Activated CD8-positive, alpha-beta memory T cell treated with anti-CD3 and anti-CD28 coated beads for 36 hours (primary cell): ENCODE measurements around the gene KNOP1. TPM values are rescaled to one million over a fixed set of nuclear protein-coding genes. Genes with fewer than 3 reads are reported as not detected.

ENCODE experiments used
- CTCF ChIA-PET: fragments of 350-600 bp; sonication (Branson Sonifier 250); formaldehyde crosslinking; loops from one replicate; lab custom pipeline; 2021; ENCODE audit warnings: antibody characterized with exemption; lab: Charles Lee
- POLR2A ChIA-PET: fragments of 350-600 bp; sonication (Branson Sonifier 250); formaldehyde crosslinking; loops from one replicate; lab custom pipeline; 2021; ENCODE audit warnings: antibody characterized with exemption; lab: Charles Lee
- total RNA-seq, 2 experiments: library from RNA; stranded (reverse); gene quantifications; one replicate each; pipeline ENCODE4 v1.2.3, GENCODE V29; 2021

The KNOP1 gene
- total RNA-seq, 2 experiments from 2014 or later, result 32.1 to 33.9 TPM

DNA sequence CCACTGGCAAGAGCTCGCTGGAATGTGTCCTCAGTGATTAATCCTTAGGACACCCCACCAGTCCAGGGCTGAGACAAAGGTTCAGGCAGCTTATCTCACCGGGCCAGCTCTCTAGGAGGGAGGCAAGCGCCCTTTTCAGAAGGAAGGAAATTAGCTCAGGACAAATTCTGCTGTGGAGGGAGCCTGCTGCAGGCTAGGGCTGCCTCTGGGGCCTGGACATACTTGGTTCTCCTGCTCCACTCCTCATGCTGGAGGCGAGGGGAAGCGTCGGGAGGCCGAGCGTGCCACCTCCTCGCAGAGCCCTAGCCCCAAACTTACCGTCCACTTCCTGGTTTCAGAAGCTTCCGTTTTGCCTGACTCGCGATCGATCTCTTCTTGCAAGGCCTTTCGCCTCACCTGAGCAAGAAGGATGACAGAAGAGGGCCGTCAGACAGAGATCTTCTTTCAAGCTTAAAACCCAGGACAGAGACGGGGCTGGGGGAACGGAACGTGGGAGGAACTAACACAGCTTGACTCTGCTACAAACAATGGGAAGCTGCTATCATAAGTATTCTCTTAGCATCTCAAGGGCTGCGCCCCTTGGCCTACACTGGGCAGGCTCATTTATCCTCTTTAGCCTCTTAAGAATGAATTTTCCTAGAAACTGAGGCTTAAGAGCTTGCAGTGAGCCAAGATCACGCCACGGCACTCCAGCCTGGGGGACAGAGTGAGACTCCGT lies 7.7 kb downstream of the KNOP1 start:
- CTCF ChIA-PET, result no interaction called here
- POLR2A ChIA-PET, result no interaction called here

DNA sequence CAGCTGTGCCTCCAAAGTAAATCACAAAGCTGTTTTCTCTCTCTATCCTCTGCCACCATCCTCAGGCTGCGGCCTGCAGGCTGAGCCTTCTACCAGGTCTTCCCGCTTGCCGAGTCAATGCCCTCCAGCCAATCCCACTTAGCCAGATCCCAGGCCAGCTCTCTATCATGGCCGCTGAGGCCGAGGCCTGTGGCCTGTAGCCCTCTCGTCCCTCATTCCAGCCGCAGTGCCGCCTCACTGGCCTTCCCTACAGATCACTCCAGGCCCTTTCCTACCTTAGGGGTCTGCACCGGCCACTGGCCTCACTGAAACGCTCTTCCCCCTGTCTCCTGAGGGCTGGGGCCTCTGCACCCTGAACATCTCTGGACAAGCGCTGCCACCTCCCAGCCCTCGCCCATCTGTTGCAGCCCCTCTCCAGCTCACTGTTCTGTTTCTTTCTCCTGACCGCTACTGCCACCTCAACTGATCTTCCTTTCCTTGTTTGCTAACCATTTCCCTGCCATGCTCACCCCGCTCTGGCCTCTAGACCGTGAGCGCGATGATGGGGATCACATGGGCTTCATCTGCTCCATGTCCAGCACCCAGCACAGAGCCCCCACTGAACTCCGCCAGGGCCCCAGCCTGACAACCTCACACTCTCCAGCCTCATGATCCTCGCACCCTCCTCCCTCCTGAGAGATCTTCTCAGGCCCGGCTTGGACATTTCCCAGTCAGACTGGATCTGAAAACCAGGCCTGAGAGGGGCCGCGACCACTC lies 8.5 kb downstream of the KNOP1 start:
- CTCF ChIA-PET, result no interaction called here
- POLR2A ChIA-PET, result no interaction called here

DNA sequence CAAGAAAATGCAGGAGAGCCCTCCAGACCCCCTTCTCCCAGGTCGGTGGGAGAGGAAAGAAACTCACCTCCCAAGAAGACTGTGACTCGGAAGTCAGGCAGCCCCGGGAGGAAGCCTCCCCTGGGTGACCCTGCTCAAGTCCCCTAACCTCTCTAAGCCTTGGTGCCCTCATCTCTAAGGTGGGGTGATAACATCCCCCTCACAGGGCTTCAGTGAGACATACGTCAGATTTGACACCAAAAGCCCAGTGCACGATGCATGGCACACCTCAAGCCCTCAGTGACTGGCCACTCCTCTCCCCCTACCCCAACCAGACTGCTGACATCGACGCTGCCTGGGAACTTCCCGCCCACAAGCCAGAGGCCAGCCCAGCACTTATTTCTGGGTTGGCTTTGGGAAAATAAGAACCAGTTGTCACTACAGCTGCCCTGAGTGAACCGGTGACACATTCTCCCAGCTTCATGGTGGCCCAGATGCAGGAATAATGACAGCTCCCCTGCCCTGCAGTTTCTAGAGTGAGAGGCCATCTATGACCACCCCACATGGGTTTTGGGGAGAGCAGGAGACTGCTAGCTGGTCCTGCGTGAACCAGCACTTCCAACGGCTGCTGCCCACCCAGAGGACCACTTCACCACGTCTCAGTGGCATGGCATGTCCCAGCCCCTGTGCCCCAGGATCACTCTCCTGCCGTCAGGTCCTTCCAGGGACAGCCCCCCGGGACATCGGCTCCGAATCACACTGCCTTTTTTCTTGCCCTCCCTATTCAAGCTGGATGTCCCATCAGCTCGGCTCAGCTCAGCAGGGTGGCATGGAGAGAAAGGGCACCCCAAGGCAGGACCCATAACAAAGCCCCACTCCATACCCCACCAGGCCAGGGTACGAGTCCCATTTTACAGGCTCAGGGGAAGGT lies 9.5 kb downstream of the KNOP1 start:
- CTCF ChIA-PET, result no interaction called here
- POLR2A ChIA-PET, result no interaction called here

DNA sequence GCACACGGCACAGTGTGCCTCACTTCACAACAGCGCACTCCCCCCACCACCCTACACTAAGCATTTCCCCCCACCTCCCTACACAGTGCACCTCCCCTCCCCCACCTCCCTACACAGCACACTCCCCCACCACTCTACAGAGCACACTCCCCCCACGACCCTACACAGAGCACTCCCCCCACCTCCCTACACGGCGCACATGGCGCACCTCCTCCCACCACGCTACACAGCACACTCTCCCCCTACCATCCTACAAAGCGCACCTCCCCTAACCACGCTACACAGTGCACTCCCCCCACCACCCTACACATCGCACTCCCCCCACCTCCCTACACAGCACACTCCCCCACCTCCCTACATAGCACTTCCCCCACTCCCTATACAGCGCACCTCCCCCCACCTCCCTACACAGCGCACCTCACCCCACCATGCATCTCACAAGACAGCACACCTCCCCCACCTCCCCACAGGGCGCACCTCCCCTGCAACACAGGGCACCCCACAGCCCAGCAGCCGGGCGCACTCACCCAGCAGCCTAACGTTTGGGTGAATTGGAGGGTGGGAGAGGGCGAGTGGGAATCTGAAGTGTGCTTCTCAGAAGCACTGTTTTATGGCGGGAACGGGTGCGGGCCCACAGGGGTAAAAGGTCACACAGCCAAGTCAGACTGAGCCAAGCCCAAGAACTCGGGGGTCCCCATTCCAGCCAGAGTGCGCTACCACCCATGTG lies 10.3 kb downstream of the KNOP1 start:
- ChIA-PET CTCF (no interaction called here), POLR2A (no interaction called here)

DNA sequence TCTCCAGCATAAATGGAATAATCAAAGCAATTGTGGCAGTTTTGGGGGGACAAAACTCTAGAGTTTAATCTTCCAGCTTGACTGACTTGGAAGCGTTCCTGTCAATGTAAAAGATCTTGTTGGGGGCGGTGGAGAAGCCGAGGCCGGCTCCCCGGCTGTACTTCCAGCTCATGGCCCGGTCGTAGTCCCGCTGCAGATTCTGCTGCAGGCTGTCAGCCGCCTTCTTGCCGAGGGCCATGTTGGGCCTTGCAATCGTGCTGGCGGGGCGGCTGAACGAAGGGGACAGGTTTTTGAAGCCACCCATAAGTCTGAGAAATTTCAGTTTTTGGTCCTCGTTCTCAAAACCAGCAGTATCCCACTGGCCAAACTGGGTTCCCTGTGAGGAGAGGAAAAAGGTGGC lies 11.2 kb downstream of the KNOP1 start:
- ChIA-PET CTCF (no interaction called here), POLR2A (no interaction called here)

DNA sequence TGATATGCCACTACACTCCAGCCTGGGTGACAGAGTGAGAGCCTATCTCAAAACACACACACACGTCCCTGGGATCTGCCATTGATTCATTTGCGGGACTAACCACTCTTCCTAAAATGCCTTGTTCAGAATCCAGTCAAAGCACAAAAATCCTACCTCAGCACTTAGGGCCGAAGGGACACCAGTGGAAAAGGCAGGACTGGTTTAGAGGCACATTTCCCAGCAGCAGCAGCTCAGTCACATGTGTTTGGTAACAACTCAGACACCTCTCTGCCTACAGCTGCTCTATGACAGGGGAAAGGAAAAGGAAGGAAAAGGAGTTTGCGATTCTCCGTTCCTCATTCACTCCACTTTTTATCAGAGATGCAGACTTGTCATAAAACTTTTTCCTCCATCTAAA lies 12.2 kb downstream of the KNOP1 start:
- POLR2A ChIA-PET, result interaction anchor here (1.0 kb wide), 1 partner anchor 11 kb away, joined by 4 read pairs; no protein-coding TSS in a partner anchor
- CTCF ChIA-PET, result no interaction called here

DNA sequence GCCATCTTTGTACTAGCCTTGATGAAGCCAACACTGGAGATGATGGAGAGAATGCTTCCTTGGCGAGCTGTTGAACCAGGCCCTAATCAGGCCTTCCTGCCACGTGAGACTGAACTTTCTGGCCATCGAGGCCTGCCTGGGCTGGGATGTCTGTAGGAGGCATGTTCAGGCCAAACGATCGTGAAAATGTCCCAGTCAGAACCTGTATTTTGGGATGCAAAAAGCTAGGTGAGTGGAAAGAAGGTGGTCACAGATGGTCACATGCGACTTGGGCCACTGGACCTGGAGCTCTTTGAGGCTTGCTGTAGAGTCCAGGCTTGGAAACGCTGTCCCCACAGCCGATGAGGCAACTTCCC lies 12.9 kb downstream of the KNOP1 start:
- POLR2A ChIA-PET, result no interaction called here
- CTCF ChIA-PET, result interaction anchor here (1.7 kb wide), 1 partner anchor 8 kb away, joined by 5 read pairs; no protein-coding TSS in a partner anchor

DNA sequence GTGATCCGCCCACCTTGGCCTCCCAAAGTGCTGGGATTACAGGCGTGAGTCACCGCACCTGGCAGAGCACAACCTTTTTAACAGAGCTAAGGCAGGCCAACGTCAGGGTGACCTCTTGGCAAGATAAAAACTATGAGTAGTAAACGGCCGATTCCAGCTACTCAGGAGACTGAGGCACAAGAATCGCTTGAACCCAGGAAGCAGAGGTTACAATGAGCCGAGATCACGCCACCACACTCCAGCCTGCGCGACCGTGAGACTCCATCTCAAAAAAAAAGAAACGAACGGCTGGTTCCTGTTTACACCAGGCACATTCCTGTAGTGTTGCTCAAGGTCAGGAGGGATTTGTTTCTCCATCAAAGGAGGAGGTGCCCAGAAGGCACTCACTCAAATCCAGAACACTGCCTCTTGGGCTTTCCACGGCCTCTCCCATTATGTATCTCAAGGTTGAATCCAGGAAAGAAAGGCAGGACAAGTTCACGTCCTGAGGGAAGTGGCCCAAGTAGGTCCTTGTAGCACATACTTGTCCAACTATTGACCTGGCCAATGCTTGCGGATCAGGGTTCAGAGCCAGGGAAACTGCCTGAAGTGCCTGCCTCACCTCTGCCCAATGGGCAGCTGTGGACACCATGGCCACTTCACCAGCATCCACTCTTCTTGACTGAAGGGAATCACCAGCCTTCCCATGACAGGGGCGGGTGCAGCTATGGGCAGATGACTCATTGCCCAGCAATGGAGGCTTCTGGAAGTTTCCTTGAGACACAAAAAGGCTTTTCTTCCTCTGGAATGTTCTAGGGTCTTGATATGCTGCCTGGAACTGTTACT lies 13.5 kb downstream of the KNOP1 start:
- POLR2A ChIA-PET, result no interaction called here
- CTCF ChIA-PET, result interaction anchor here (1.7 kb wide), 1 partner anchor 8 kb away, joined by 5 read pairs; no protein-coding TSS in a partner anchor

DNA sequence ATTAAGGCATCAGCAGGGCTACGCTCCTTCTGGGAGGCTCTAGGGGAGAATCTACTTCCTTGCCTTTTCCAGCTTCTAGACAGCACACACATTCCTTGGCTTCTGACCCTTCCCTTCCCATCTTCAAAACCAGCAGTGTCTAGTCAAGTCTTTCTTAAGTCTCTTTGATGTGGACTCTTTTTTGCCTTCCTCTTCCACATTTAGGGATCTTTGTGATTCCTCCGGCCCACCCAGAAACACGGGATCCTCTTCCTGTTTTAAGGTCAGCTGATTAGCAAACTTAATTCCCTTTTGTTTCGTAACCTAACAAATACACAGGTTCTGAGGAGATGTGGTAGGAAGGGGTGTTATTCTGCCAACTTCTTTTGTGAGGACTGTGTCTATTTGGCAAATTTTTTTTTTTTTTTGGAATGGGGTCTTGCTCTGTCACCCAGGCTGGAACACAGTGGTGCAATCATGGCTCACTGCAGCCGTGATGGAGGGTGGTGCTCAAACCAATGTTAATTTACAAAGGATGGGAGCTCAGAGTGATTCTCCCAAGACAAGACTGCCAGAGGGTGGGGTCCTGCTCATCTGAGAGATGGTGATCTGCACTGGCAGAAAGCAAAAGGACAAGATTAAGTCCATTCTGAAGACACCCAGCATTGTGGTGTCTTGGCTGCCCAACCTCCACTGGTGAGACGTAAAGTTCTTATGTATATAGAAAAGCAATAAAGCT lies 14.7 kb downstream of the KNOP1 start:
- CTCF ChIA-PET, result interaction anchor here (1.7 kb wide), 1 partner anchor 10 kb away, joined by 5 read pairs; no protein-coding TSS in a partner anchor
- POLR2A ChIA-PET, result no interaction called here

DNA sequence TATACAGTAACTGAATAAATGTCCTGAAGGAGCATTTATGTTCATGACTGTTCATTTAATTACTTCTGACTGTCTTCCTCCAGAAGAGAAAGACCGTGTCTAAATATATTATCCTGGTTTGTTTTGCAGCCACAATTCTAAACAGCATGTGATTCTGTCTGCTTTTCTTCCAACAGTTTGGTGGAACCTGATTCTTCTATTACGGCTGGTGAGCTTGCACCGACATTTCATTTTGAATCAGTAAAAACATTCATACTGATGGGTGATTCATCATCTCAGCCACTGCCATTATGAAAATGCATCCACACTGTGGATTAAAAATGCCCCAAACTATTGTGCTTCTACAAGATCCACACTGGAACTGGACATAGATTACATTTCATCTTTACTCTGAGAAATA lies 16.9 kb downstream of the KNOP1 start:
- CTCF ChIA-PET, result no interaction called here
- POLR2A ChIA-PET, result no interaction called here

DNA sequence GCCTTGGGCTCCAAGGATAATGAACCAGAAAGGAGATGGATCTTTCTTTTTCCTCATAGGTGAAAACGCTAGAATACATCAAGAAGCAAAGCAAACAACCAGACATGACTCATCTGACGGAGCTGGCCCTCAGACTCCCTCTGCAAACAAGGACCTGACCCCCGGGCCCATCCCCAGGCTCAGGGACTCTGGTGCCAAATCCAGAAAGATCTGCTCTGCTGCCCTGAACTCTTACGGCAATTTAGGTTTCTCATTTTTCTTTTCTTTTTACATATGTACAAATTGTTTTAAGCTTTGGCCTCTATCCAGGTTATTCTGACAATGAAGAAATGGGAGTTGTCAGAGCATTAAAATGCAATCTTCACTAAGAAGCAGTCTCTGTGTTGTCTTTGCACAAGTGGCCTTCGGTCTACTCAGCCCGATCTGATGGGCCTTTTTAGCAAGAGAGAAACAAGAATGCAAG lies 17.7 kb downstream of the KNOP1 start:
- ChIA-PET POLR2A (no interaction called here), CTCF (no interaction called here)

DNA sequence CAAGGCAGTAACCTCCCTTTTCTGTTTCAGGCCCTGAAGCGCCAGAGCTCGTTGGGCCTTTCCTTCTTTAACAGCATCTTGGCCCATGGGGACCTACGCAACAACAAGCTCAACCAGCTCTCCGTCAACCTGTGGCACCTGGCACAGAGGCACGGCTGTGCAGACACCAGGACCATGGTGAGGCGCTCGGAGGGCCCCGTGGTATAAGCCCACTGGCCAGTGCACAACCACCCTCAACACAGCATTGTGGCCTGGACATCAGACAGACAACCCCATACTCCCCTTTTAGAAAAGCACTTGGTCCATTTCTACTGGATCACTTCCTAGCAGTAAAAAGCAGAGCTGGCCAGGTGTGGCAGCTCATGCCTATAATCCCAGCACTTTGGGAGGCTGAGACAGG lies 18.6 kb downstream of the KNOP1 start:
- ChIA-PET CTCF (no interaction called here), POLR2A (no interaction called here)

DNA sequence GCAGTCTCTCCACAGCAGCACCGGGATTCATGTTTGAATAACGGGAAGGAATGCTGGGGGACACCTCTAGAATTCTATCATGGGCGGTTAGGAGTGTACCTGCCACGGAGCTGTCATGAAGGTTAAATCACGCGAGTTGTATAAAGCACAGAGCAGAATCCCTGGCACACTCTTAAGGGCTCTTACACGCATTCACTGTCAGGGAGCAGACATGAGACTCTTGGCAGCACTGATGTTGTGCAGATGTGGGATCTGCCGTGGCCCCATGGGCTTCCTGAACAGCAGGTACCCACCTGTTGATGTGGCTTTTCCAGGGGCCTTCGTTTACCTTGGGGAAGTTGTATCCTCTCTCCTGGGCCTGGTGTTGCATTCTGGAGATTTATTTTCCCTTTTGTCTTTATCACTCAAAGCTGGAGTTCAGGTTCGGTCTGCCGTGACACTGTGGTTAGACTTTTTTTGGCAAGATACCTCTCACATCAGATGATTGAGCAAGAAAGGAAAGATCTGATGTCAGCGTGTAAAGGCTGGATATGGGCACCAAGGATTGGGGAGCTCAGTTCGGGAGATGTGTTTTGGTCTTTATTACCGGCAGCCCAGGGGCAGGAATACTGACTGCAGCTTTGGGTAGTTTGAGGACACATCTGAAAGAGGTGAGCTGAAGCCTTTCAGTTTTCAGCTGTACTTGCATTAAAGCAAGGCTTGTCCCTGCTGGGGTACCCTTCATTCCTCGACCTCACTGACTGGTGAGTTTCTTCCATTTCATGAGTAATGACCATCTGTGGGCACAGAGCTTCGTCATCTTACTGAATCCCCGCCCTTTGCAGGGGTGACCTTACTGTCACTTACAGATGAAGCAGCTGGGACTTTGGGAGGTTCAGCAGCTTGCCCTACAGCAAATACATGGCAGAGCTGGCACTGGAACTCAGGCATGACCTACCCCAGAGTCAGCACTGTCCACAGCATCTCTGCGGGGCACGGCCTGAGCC lies 19.3 kb downstream of the KNOP1 start:
- CTCF ChIA-PET, result interaction anchor here (1.3 kb wide), 1 partner anchor 19 kb away, joined by 3 read pairs; the partner anchor contains the start of genes IQCK and KNOP1

DNA sequence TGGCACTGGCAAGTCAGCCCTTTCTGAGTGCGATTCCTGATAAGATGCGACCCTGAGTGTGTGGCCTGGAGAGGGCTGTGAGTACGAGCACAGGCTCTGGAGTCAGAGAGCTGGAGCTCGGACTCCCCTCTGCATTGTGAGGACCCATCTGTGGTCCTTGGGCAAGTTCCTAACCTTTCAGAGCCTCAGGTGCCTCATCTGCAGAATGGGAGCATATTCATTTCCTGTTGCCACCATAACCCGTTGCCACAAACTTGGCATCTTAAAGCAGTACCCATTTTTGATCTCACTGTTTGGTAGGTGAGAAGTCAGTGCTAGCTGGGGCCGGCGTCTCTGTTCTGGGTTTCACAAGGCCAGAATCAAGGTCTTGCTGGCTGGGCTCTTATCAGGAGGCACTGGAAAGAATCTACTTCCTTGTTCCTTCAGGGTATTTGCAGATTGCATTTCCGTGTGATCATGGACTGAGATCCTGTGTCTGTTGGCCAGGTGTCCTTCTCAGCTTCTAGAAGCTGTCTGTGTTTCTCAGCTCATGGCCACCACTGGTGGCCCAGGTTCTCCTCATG lies 20.2 kb downstream of the KNOP1 start:
- ChIA-PET POLR2A (no interaction called here), CTCF (interaction anchor here (1.3 kb wide), 1 partner anchor 20 kb away, joined by 3 read pairs; the partner anchor contains the start of genes IQCK and KNOP1)

More for the DNA sequence above, 19.3 kb downstream of the KNOP1 start:
- POLR2A ChIA-PET, result no interaction called here

DNA sequence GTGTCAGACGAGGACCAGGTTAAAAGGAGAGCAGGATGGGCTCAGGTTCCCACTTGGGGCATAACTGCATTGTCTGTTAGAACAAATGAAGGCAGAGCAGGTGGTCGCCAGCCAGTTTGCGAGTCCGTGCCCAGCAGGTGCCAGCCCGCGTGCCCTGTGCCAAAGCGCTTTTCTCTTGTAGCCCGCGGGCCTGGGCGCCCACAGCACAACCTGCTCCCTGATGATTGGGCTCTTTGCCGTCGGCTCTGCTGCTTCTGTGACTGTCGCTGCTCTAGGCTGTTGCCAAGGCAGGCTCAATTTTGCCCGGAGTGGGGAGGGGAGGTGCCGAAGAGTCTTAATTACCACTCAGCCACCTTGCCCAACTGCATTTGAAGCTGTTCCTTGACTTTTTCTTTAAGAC lies 21.1 kb downstream of the KNOP1 start:
- ChIA-PET POLR2A (no interaction called here), CTCF (interaction anchor here (0.5 kb wide), 1 partner anchor 177 kb away, joined by 4 read pairs; no protein-coding TSS in a partner anchor)

DNA sequence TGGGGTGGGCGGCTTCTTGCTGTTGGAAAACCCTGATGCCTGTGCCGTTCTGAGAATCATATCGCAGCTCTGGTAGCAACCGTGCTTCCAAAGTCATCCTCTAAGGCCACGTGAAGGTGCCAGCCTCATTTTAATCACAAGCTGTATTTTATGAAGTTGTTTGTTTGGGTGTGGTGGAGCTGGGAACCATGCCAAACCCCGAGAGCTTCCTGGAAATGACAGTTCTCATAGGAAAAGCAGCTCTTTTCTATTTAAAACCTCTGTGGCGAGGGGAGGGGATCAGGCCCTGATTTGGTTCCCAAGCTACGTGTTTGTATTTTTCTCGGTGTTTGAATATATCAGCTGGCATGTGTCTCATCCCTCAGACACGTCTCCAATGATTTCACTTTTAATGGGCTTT lies 21.7 kb downstream of the KNOP1 start:
- CTCF ChIA-PET, result interaction anchor here (0.5 to 1.1 kb wide), 2 partner anchors 140 to 176 kb away, joined by 3 to 4 read pairs; partner anchors contain the start of gene VPS35L
- POLR2A ChIA-PET, result no interaction called here
